HG03521 (cell line): Measurements from ENCODE around the gene HSF4.

Experiments
- ATAC-seq: cut with Tn5 transposase; IDR thresholded peaks from one replicate; pipeline ENCODE4 v1.9.1; 2021; ENCODE audit warnings: mild to moderate bottlenecking, moderate library complexity; ENCODE audit not compliant: unreplicated experiment

The HSF4 gene

GRCh38 chr16:67215706-67216105, 51.2 kb downstream of the HSF4 start:
- ATAC-seq, result no peak

GRCh38 chr16:67216612-67217490, 52.3 kb downstream of the HSF4 start:
- ATAC-seq, result no peak
